GM21825 (cell line): Measurements from ENCODE around the gene OR10G2.

Experiments used
- ATAC-seq: cut with Tn5 transposase; IDR thresholded peaks from one replicate; pipeline ENCODE4 v1.9.1; 2021; ENCODE audit warnings: mild to moderate bottlenecking, moderate library complexity; ENCODE audit not compliant: unreplicated experiment

The OR10G2 gene

DNA sequence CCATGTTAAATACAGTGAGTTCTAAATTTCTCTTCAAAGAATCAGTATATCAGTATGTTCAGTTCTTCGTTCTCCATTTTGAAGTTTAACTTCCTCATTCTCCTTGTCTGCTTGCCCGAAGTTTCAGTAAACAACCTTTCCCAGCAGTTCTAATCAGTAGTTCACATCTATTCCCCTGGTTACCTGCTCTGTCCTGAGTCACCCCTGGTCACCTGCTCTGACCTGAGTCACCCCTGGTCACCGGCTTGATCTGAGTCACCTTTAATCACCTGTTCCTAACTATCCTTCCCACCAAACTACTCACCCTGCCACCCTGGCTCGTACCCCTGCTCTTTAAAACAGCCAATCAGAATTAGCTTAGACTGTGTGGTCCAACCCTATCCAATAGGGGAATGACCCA, 45.4 kb downstream of the OR10G2 start:
- no peak for ATAC-seq
